Activated CD4-positive, CD25-positive, alpha-beta regulatory T cell treated with anti-CD3 and anti-CD28 coated beads, Interleukin-2, amount 50 U/mL, for 16 hours (primary cell): ENCODE measurements around the gene SLC44A1.

ENCODE experiments used
- DNase-seq: peaks from one replicate; pipeline ENCODE4 v3.0.0-alpha.2; 2020; ENCODE audit warnings: low read depth, low spot score

The SLC44A1 gene

DNA sequence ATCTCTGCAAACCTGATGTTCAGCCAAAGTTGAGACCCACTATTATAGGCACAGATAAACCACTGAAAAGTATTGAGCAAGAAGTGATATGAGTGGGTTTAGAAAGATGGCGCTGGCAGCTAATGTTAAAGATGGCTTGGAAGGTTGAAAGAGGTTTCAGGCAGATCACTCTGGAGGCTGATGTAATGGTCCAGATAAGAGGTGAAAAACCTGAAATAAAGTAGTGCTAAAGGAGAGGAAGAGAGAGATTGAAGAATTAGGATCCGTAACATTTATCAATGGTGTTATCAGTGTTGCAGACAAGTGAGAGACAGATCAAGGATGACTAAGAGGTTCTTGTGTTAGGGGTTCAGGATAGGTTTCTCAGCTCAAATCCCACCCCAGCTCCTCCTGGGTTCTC is 58.3 kb downstream of the SLC44A1 start:
- no peak for DNase-seq

DNA sequence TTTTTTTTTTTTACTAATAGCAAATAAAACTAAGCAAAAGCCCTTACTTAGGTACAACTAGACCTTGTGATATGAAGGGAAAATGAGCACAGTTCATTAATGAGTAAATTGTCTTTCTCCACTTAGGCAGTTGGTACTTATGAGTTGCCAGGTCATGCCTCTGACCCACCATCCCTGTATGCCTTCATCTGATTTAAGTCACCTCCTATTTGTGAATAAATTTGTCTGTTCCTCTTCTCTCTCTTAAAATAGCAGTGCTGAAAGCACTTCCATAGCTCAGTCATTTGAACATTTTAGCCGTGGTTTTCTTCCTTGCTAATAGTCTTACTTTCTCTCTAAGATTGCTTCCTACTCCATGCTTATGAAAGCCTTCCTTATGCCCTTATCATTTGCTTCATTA is 61.4 kb downstream of the SLC44A1 start:
- DNase-seq, result no peak

- no peak for DNase-seq
Observed at GRCh38 chr9:105306351-105307140, 62.1 kb downstream of the SLC44A1 start.

DNA sequence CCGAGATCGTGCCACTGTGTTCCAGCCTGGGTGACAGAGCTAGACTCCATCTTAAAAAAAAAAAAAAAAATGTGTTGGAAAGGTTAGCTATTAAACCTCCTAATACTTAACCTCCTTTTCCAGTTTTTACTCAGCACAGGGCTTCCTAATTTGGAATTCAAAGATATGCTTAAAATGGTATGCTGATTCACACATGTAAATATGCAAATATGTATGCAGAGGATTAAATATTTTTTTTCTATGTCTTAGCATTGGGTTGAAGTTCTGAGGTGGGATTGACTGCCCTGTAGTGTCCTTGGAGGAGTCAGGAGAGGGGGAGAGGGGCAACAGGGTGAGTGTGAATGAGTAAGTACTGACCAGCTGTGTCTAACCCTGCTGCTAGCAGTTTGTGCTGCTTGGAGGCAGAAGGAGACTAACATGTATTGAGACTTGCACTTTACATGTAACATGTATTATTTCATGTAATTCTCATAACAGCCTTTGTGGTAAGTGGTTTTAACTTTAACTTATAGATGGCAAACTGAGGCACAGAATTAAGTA is 63.2 kb downstream of the SLC44A1 start:
- DNase-seq, result no peak

DNA sequence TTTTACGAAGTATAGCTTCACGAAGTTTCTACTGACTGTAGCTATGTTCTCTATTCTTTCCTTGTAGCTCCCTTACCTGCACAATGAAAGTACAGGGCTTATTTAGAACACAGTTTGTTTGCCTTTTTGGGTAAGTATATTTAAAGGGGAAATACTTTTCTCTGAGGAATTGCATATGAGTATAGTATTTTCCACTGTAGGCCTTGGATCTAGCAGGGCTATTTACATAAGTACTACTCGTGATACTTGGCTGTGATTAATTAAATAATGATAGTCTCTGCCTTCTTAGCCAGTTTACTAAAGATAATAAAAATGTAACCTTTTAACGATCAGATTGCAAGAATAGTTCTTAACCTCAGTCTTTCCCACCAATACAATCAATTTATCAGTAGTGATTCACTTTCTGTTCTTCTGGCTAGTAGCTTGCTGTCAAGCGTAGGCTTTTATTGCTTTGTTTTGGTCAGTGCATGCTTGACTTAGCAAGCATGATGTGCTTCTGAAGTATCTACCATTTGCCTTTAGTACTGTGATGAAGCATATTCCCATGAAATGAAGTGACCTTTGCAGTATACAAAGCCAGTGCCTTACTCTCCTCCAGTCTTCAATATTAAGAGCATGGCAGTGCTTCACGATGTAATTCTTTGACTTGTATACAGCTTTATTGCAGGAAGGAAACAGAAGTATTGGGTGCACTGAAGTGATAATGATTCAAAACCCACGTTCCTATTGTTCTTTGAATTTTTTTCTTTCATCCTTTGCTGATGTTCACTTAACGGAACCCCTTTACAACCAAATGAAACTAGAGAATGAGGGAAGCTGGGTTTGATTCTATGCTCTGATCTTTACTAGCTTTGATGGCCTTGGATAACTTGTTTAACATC is 64.2 kb downstream of the SLC44A1 start:
- no peak for DNase-seq

DNA sequence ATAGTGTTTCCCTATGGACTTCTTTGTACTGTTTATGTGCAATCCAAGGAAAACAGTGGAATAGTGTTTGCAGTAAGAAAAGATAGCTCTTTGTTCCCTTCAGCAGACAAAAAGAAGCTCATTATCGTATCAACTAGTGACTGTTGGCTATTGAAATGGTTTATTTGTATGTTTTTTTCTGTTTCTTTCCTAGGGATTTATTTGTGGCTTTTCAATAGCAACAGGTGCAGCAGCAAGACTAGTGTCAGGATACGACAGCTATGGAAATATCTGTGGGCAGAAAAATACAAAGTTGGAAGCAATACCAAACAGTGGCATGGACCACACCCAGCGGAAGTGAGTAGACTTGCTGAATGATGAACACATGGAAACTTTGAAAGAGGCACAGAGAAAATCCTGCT is 65.1 kb downstream of the SLC44A1 start:
- DNase-seq, result no peak

DNA sequence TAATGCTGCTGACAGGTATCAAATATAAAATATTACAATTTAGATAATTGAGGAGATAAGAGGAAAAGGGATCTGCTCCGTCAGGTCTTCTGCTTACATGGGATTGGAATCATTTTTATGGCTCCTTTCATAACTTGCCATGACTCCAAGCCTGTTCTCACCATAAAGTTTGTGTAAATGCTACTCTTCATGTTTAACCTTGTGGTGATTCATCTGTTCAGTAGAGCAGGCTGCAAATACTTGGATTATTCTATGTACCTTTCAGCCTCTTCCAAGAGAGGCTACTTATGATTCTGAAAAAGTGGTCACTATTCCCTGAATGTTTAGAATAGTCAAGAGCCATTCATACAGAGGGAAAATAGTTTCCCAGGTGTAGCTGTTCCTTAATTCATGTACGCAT is 66.9 kb downstream of the SLC44A1 start:
- no peak for DNase-seq

- DNase-seq, result no peak
Observed at GRCh38 chr9:105313238-105313637, 68.8 kb downstream of the SLC44A1 start.

DNA sequence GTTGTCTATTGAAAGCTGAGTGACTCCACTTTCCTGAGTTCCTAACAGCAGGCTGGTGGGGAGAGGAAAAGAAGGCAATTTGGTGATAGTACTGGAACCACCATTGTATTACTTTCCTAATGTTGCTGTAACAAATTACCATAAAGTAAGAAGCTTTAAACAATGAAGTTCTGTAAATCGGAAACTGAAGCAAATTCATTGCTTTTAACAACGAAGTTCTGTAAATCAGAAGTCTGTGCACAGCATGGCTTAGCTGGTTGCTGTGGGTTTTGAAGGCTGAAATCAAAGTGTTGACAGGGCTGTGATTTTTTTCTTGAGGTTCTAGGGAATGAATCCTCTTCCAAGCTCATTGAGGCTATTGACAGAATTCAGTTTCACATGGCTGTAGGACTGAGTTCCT is 72.3 kb downstream of the SLC44A1 start:
- no peak for DNase-seq

DNA sequence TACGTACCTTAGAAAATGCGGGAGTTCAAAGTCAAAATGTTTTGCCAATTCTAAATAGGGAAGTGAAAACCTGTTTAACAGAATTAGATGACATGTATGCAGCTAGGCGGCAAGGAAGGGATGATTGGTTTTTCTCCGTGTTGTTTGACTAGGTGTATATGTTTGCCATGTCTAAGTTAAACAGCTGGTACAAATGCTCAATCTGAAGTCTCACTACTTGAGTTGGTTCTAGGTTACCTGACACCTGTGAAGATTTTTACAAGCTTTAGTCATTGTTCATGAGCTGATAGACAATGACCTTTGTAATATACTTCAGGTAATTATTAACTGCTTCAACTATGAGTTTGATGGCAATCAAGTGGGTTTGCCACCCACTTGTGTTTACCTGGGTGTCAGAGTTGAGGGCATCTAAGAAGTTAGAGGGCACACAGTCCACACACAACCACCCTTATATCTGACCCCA is 74.3 kb downstream of the SLC44A1 start:
- DNase-seq, result no peak

DNA sequence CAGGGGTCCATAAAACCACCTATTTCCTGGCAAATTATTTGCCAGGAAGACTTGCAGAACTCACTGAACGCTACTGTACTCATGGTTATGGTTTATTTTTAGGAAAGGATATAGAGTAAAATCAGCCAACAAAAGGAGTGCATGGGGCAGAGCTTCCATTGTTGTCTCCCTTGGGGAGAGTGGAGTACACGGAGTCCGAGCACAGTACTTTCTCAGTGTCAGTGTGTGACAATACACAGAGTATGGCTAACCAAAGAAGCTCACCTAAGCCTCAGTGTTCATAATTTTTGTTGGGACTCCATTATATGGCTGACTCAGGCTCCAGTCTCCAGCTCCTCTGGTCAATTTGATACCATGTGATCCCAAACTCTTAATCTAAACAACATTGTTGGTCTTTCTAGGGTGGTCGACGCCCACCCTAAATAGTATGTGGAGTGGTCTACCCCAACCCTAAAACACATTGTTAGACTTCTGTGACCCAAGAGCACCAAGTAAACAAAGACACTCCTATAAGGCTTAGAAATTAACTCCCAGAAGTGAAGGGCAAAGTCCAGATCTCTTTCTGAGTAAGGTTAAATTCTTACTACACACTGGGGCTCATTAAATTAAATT is 74.9 kb downstream of the SLC44A1 start:
- no peak for DNase-seq

- no peak for DNase-seq
Observed at GRCh38 chr9:105320568-105320967, 76.1 kb downstream of the SLC44A1 start.

- no peak for DNase-seq
Observed at GRCh38 chr9:105328296-105328695, 83.8 kb downstream of the SLC44A1 start.

DNA sequence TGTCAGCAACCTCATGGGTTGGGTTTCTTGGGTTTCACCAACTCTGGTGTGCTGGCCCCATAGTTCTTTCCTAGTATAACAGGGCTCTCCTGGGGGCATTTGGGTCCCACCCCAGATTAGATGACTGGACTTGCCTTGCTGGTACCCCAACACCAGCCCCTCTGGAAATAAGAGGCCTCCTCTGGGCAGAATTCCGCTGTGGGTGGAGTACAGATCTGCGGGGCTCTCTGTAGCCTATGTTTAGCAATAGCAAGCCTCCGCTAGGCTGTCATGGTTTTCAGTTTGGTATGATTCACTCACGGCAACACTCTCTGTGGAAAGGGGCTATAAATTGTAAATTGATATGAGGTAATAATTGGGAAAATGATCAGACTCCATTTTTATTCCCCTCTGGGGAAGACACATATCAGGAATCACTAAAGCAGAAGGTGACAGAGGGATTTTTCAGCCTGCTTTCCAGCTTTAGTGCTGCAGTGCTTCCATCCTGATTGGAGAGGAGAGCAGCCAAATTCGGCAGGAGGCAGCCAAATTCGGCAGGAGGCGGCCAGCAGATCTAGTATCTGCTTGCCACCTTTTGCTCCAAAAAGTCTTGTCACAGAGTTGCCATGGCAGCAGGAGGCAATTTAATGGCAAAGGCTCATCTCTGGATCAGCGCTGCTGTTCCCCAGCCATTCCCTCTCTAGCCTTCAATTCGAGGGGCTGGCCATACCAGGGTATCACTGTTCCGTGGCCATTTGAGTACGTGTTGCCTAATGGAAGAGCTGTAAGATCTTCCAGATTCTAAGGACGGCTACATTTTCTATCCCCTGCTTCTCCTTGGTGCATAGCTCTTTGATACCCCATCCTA is 84.6 kb downstream of the SLC44A1 start:
- no peak for DNase-seq

DNA sequence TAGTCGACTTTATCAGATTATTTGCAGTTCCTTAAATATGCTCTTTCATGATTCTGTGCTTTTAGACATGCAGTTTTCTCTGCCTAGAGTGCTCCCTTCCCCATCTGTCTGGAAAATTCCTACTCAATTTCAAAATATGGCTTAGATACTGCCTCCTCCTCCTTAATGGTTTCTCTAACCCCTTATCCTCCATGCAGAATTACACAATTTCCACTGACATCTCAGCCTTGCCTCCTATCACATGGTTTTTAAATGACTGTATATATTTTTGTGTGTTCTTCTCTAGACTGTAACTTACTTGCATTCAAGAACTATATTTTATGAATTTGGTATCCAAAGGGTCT is 85.2 kb downstream of the SLC44A1 start:
- no peak for DNase-seq

GRCh38 chr9:105330201-105330600 is 85.8 kb downstream of the SLC44A1 start:
- DNase-seq, result no peak

GRCh38 chr9:105330755-105331154 is 86.3 kb downstream of the SLC44A1 start:
- no peak for DNase-seq

DNA sequence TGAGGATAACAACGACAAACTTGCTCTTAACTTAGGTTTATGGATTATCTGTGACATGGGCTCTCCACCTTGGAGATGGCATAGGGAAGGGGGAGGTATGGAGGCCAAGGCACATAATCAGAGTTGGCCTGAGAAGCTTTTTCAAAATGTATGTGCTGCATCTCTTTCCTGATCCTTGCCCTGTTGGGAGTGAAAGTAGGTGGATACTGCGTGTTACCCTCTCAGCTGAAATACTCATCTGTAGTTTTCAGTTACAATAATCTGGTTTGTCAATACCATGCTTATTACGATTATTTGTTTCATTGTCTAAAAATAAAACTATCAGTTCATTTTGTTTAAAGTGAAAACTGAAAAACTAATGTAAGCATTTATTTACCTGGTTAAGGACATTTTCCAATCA is 86.7 kb downstream of the SLC44A1 start:
- DNase-seq, result no peak

- DNase-seq, result no peak
Observed at GRCh38 chr9:105331755-105332154, 87.3 kb downstream of the SLC44A1 start.

DNA sequence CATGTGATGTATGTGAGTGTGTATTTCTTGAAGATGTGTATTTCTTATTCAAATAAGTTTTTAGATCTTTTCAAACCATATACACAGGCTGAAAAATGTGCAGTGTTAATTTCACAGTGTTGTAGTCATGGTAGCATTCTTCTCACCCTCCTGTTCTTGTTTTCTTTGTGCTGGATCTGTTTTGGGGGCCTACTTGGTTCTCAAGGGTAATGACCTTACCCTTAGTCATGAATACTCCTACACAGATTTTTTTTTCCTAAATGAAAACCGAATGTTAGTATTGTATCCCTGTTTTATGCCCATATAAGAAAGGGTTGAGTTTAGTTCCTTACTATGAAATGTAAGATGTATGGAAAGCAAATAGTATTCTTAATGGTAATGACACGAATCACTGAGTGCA is 88.0 kb downstream of the SLC44A1 start:
- DNase-seq, result no peak

DNA sequence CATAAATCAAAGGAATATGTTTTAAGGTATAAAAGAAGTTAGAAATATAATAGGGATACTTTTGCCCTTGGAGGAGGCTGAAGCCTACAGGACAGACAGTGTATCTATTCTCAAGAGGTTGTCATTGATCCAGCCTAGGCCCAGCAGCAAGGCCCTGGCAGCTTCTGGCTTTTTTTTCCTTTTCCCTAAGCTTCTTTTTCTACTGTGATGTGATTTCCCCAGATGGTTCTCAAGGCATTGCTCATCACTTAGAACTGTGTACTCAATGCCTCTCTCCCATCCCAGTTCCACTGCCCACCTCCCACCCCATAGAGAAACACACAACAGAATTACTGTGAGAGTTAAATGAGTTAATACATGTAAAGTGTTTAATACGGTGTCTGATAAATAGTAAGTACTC is 88.6 kb downstream of the SLC44A1 start:
- DNase-seq, result no peak
